ENCODE data around the gene ERICH6B. TPM values are rescaled to one million over a fixed set of nuclear protein-coding genes. Genes with fewer than 3 reads are reported as not detected.

ERICH6B gene
- total RNA-seq, 1 experiment from 2014 or later: not detected

- no peak for DNase-seq
- BruUV-seq (replicated peaks): no TSS peak
- intact Hi-C loops (cut with micrococcal nuclease; ENCODE audit: unreplicated experiment): no loop called here
- Mint-ChIP-seq H3K4me1 (ENCODE audit: low read depth, unreplicated experiment) (peaks cover 8% of the 10 kb centered on the region), H3K36me3 (ENCODE audit: insufficient read depth, unreplicated experiment) (no peaks in the 10 kb centered on the region), H3K27ac (ENCODE audit: unreplicated experiment) (no peak overlapping the region), H3K9me3 (ENCODE audit: low read depth, unreplicated experiment) (no peaks in the 10 kb centered on the region), H3K27me3 (ENCODE audit: unreplicated experiment) (peaks cover 85% of the 10 kb centered on the region), H3K4me3 (ENCODE audit: low read depth, unreplicated experiment) (no peak overlapping the region)
- no peak for TF ChIP-seq CTCF (IDR thresholded peaks at IDR 0.05; ENCODE audit: unreplicated experiment)
- CTCF ChIA-PET: no interaction called here
Measured at GRCh38 chr13:45575146-45575829, 40.3 kb downstream of the ERICH6B start.

GRCh38 chr13:45565331-45565730 is 50.2 kb downstream of the ERICH6B start:
- no peaks in the 10 kb centered on the region for H3K36me3 Mint-ChIP-seq (ENCODE audit: insufficient read depth, unreplicated experiment)
- H3K4me1 Mint-ChIP-seq (ENCODE audit: low read depth, unreplicated experiment): no peaks in the 10 kb centered on the region
- BruUV-seq (replicated peaks): no TSS peak
- TF ChIP-seq CTCF (IDR thresholded peaks at IDR 0.05; ENCODE audit: unreplicated experiment): no peak
- no peak overlapping the region for H3K27ac Mint-ChIP-seq (ENCODE audit: unreplicated experiment)
- H3K4me3 Mint-ChIP-seq (ENCODE audit: low read depth, unreplicated experiment): no peak overlapping the region
- intact Hi-C loops (cut with micrococcal nuclease; ENCODE audit: unreplicated experiment): no loop called here
- DNase-seq: no peak
- peaks cover 56% of the 10 kb centered on the region for H3K27me3 Mint-ChIP-seq (ENCODE audit: unreplicated experiment)
- H3K9me3 Mint-ChIP-seq (ENCODE audit: low read depth, unreplicated experiment): no peaks in the 10 kb centered on the region
- CTCF ChIA-PET: no interaction called here

GRCh38 chr13:45564133-45564776 is 51.3 kb downstream of the ERICH6B start:
- no peak for DNase-seq
- Mint-ChIP-seq H3K4me3 (ENCODE audit: low read depth, unreplicated experiment) (no peak overlapping the region), H3K36me3 (ENCODE audit: insufficient read depth, unreplicated experiment) (no peaks in the 10 kb centered on the region), H3K27ac (ENCODE audit: unreplicated experiment) (no peak overlapping the region), H3K9me3 (ENCODE audit: low read depth, unreplicated experiment) (no peaks in the 10 kb centered on the region), H3K4me1 (ENCODE audit: low read depth, unreplicated experiment) (no peaks in the 10 kb centered on the region), H3K27me3 (ENCODE audit: unreplicated experiment) (peaks cover 59% of the 10 kb centered on the region)
- intact Hi-C loops (cut with micrococcal nuclease; ENCODE audit: unreplicated experiment): no loop called here
- BruUV-seq (replicated peaks): no TSS peak
- CTCF ChIA-PET: no interaction called here
- no peak for TF ChIP-seq CTCF (IDR thresholded peaks at IDR 0.05; ENCODE audit: unreplicated experiment)

- no peak overlapping the region for H3K27ac Mint-ChIP-seq (ENCODE audit: unreplicated experiment)
- CTCF ChIA-PET: no interaction called here
- no peak for TF ChIP-seq CTCF (IDR thresholded peaks at IDR 0.05; ENCODE audit: unreplicated experiment)
- no peaks in the 10 kb centered on the region for H3K9me3 Mint-ChIP-seq (ENCODE audit: low read depth, unreplicated experiment)
- no peak overlapping the region for H3K4me3 Mint-ChIP-seq (ENCODE audit: low read depth, unreplicated experiment)
- intact Hi-C loops (cut with micrococcal nuclease; ENCODE audit: unreplicated experiment): no loop called here
- peaks cover 89% of the 10 kb centered on the region for H3K27me3 Mint-ChIP-seq (ENCODE audit: unreplicated experiment)
- BruUV-seq (replicated peaks): no TSS peak
- H3K36me3 Mint-ChIP-seq (ENCODE audit: insufficient read depth, unreplicated experiment): no peaks in the 10 kb centered on the region
- H3K4me1 Mint-ChIP-seq (ENCODE audit: low read depth, unreplicated experiment): no peaks in the 10 kb centered on the region
- DNase-seq: no peak
Measured at GRCh38 chr13:45554604-45555109, 60.9 kb downstream of the ERICH6B start.

Data from Calu3 (cell line).